HUES48 (cell line): Measurements from ENCODE around the gene IMMP2L.
A peak's percentile ranks its signal among the peaks of the same experiment; 100 is the strongest.

ENCODE experiments used
- H3K27ac ChIP-seq: one replicate; pipeline ENCODE4 v1.7.0; 2013; ENCODE audit warnings: low read depth, low read length, inconsistent platforms
- H3K27me3 ChIP-seq: 2 replicates; pipeline ENCODE4 v1.6.1; 2013; ENCODE audit warnings: mild to moderate bottlenecking, low read length; ENCODE audit not compliant: control insufficient read depth, insufficient read depth
- H3K36me3 ChIP-seq: 2 replicates; pipeline ENCODE4 v1.6.1; 2013; ENCODE audit warnings: low read length; ENCODE audit not compliant: control insufficient read depth, insufficient read depth
- H3K4me1 ChIP-seq: 2 replicates; pipeline ENCODE4 v1.6.1; 2013; ENCODE audit warnings: mild to moderate bottlenecking, low read length; ENCODE audit not compliant: control insufficient read depth, insufficient read depth
- H3K4me3 ChIP-seq: 2 replicates; pipeline ENCODE4 v1.5.1; 2013; ENCODE audit warnings: mild to moderate bottlenecking, low read depth, low read length
- H3K9ac ChIP-seq: 2 replicates; pipeline ENCODE4 v1.6.1; 2013; ENCODE audit warnings: mild to moderate bottlenecking, low read depth, low read length, moderate library complexity
- H3K9me3 ChIP-seq: 2 replicates; pipeline ENCODE4 v1.6.1; 2013; ENCODE audit warnings: low read length; ENCODE audit not compliant: control insufficient read depth, insufficient read depth

IMMP2L gene

DNA sequence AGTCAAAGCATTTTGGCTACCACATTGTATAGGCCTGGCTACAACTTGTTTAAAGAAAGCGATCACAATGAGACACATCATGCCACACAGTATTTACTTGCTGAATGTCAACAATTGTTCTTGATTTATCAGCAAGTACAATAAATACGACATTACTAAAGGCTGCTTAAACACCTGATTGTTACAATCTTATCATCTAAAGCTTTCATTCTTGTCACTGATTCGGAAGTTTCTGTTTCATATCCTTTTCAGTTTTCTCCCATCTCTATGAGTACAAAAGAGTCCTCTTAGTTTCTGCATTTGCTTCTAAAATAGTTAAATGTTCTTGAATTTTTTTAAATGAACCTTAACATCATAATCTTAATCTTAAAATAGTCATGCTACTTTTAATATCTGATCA lies 599.5 kb downstream of the IMMP2L start:
- Histone ChIP-seq H3K4me1 (no peaks in the 10 kb centered on the region), H3K36me3 (no peaks in the 10 kb centered on the region), H3K9me3 (no peaks in the 10 kb centered on the region), H3K27ac (no peak overlapping the region), H3K4me3 (no peak overlapping the region), H3K27me3 (no peaks in the 10 kb centered on the region), H3K9ac (no peak overlapping the region)

DNA sequence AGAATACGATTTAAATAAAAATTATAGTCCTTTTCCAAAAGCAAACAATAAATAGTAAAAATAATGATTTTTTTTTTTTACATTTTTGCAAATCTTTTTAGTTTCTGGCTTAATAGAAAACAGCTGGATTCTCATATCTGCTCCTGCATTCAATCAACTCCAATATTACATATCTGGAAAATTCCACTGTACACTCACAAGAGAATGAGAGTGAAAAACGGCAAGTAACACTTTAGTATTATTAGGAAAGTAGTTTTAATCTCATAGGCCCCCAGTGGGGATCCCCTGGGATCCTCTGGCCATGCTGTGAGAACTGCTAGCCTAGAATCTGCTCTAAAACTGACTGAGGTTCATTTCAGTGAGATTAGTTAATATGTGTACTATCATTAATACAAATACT lies 599.9 kb downstream of the IMMP2L start:
- no peak overlapping the region for H3K9ac ChIP-seq
- H3K36me3 ChIP-seq = no peaks in the 10 kb centered on the region
- H3K4me3 ChIP-seq = no peak overlapping the region
- no peaks in the 10 kb centered on the region for H3K9me3 ChIP-seq
- H3K4me1 ChIP-seq = no peaks in the 10 kb centered on the region
- H3K27me3 ChIP-seq = no peaks in the 10 kb centered on the region
- no peak overlapping the region for H3K27ac ChIP-seq

DNA sequence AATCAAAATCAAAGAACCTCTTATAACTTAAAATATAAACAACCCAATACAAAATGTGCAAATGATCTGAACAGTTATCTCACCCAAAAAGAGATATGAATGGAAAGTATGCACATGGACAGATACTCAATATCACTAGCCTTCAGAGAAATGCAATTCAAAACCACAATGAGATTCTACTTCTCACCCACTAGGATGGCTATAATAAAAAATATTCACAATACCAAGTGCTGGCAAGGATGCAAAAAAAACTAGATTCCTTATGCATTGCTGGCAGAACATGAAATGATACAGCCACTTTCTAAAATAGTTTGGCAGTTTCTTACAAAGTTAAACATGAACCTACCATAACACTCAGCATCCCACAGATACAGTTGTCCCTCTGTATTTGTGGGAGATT lies 601.5 kb downstream of the IMMP2L start:
- Histone ChIP-seq H3K9me3 (no peaks in the 10 kb centered on the region), H3K36me3 (no peaks in the 10 kb centered on the region), H3K4me1 (no peaks in the 10 kb centered on the region), H3K27me3 (no peaks in the 10 kb centered on the region), H3K27ac (no peak overlapping the region), H3K9ac (no peak overlapping the region), H3K4me3 (no peak overlapping the region)

DNA sequence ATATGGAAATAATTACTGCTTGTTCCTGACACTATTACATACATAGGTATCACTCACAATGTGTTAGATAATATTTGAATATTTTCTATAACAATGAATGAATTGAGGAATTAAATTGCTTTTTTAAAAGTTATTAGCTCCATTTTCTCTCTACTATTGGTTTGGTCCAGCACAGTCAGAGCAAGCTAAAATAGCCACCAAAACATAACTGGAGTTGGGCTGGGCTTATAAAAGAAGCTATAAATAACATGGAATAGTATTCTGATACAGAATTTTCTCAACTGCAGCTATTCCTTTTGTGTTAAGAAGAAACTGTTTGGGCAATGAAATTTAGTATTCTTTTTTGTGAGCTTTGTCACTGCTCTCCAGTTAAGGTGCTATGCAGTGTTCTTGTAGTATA lies 614.0 kb downstream of the IMMP2L start:
- H3K27ac ChIP-seq = no peak overlapping the region
- H3K27me3 ChIP-seq = no peaks in the 10 kb centered on the region
- H3K4me1 ChIP-seq = peaks cover 18% of the 10 kb centered on the region
- H3K9me3 ChIP-seq = no peaks in the 10 kb centered on the region
- H3K4me3 ChIP-seq = no peak overlapping the region
- no peaks in the 10 kb centered on the region for H3K36me3 ChIP-seq
- no peak overlapping the region for H3K9ac ChIP-seq

DNA sequence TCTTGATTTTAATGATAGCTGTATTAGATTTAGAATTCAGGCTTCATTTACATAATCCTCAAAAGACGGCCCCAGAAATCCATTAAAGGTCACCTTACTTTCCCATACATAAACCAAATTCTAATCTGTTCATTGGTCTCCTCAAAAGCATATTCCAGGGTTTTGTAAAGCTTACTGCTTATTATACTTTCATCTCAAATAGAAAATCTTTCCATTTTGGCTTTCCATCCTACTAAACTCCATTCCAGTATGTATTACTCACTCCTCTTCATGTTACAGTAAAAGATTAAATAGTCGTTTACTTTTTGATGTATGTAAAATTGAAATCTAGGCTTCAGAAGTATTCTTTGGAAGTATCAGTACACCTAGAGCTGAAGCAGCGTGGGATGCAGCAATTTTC lies 614.9 kb downstream of the IMMP2L start:
- no peak overlapping the region for H3K9ac ChIP-seq
- no peaks in the 10 kb centered on the region for H3K36me3 ChIP-seq
- H3K27me3 ChIP-seq = no peaks in the 10 kb centered on the region
- H3K9me3 ChIP-seq = no peaks in the 10 kb centered on the region
- H3K4me3 ChIP-seq = no peak overlapping the region
- H3K27ac ChIP-seq = no peak overlapping the region
- peaks cover 18% of the 10 kb centered on the region for H3K4me1 ChIP-seq

DNA sequence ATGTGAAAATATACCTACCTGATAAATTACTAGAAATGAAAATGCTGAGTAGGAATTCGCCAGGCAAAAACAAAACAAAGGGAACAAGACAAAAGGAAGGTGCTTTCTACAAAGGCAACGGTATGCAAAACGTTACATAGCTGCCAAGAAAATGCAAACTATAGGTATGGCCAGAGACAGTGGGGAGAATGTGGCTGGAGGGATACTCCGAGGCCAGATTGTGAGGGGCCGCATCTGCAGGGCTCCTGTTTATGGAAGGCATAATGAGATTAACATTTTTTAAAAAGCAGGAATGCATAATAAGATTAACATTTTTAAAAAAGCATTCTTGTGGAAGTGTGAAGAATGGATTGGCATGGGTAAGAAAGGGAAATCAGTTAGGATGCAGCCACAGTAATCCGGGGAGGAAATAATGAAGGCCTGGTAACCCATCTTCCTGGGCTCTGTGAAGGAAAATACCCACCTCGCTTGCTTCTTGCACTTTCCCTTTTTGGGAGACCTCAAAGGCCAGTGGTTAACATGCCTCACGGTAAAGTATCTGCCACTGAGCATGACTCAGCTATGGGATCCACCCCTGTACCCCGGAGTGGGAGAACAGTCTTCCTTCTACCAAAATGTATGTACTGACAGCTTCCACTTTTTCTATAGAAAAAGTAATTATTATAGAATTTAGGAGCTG lies 617.2 kb downstream of the IMMP2L start:
- no peaks in the 10 kb centered on the region for H3K9me3 ChIP-seq
- H3K27ac ChIP-seq = peak overlapping the region; percentile 50
- peaks cover 18% of the 10 kb centered on the region for H3K4me1 ChIP-seq
- 0 out of 2 replicates have a peak overlapping the region, but pooled peaks have one; percentile 14 for H3K9ac ChIP-seq
- H3K36me3 ChIP-seq = no peaks in the 10 kb centered on the region
- no peak overlapping the region for H3K4me3 ChIP-seq
- no peaks in the 10 kb centered on the region for H3K27me3 ChIP-seq

DNA sequence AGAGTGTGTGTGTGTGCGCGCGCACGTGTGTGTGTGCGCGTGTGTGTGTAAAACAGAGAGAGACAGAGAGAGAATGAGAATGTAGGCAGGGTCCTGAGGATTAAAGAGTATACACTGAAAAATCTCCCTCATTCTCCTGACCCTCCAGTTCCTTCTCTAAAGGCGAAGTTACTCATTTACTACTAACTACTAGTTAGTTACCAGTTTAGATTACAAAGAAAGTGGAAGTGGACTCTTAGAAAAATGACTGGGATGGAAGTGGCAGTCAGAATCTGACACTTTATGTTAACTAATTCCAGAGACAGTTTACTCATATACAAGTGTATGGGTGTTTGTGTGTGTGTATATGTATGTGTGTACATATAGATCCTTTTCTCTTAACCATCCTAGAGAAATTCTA lies 617.8 kb downstream of the IMMP2L start:
- Histone ChIP-seq H3K36me3 (no peaks in the 10 kb centered on the region), H3K9me3 (no peaks in the 10 kb centered on the region), H3K9ac (no peak overlapping the region), H3K27ac (no peak overlapping the region), H3K4me1 (peaks cover 18% of the 10 kb centered on the region), H3K4me3 (no peak overlapping the region), H3K27me3 (no peaks in the 10 kb centered on the region)

DNA sequence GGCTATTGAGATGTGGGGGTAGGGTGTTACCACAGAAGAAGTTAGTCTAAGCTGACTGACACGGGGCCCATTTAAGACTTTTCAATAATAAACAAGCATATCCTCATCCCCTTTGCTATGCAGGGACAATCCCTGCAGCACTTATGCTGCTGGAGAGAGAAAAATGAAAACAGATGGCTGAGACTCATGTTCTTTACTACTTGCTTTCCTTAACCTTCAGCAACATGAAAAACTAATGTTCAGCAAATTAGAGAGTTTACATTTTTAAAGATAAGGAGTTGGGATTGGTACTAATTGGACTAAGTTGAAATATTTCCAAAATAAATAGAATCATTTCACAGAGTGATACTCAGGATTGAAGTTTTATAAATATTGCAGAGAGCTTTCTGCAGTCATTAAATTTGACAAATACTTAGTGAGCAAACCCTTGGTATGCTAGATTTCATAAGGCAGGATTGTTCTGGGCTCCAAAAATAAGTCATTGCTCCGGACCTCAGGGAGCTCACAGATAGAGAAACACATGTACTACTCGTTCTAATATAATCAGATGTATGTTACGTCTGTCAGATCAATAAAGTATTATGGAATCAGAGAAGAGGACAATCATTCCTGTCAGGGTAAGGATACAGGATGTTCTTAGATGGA lies 618.5 kb downstream of the IMMP2L start:
- Histone ChIP-seq H3K27ac (no peak overlapping the region), H3K27me3 (no peaks in the 10 kb centered on the region), H3K9ac (no peak overlapping the region), H3K4me1 (peaks cover 18% of the 10 kb centered on the region), H3K9me3 (no peaks in the 10 kb centered on the region), H3K4me3 (no peak overlapping the region), H3K36me3 (no peaks in the 10 kb centered on the region)

DNA sequence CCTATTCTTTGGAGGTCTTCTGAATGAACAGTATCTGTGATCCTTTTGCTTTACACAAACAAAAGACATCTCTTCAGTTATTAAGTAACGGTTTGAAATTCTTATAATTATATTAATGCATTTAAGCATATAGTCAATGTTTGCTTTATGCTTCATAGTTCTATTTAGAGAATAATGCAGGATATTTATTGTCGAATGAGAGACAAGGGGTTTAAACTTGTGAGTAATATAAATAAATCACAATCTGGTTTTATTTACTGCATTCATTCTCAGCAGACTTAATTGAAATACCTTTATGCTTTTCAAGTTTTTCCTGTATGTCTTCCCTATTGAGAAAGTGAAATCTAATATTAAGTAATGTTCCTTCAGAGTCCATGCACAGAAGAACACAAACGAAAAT lies 620.9 kb downstream of the IMMP2L start:
- Histone ChIP-seq H3K9me3 (no peaks in the 10 kb centered on the region), H3K27ac (no peak overlapping the region), H3K4me3 (no peak overlapping the region), H3K36me3 (no peaks in the 10 kb centered on the region), H3K9ac (no peak overlapping the region), H3K4me1 (peaks cover 18% of the 10 kb centered on the region), H3K27me3 (no peaks in the 10 kb centered on the region)

DNA sequence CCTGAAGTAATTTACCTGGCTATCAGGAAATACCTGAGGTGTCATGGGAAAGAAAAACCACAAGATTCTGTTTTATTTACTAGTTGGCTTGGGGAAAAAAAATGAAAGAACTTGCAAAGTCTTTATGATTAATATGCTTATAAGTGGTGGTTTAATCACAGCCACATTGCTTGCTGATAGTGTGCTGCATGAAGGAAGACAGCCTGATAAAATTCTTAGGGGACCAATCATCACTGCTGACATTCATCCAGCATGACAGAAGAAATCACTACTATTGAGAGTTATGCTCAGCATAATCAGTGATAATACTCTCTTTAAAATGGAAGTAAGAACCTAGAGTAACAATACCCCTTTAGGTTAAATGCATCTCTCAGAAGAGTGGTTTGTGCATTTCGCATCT lies 621.5 kb downstream of the IMMP2L start:
- H3K4me1 ChIP-seq = peaks cover 14% of the 10 kb centered on the region
- no peak overlapping the region for H3K4me3 ChIP-seq
- no peaks in the 10 kb centered on the region for H3K27me3 ChIP-seq
- no peaks in the 10 kb centered on the region for H3K9me3 ChIP-seq
- no peak overlapping the region for H3K27ac ChIP-seq
- H3K9ac ChIP-seq = no peak overlapping the region
- no peaks in the 10 kb centered on the region for H3K36me3 ChIP-seq

DNA sequence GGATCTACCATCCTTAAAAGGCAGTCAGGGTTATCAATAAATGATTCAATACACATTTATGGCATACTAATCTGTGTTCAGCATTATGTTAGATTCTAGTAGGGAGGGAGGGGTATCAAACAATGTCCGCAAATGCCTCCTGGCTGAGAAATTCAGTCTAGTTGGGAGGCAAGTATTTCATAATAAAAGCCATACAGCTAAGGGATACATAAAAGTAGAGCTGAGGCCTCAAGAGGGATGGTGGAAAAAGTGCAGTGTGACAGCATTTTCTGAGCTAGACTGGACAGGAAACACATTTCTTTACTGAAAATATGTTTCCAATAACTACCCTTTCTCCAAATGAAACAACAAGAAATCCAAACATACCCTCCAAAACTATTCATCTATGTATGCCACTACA lies 624.1 kb downstream of the IMMP2L start:
- no peaks in the 10 kb centered on the region for H3K9me3 ChIP-seq
- H3K9ac ChIP-seq = no peak overlapping the region
- no peaks in the 10 kb centered on the region for H3K36me3 ChIP-seq
- no peaks in the 10 kb centered on the region for H3K27me3 ChIP-seq
- H3K4me1 ChIP-seq = no peaks in the 10 kb centered on the region
- no peak overlapping the region for H3K4me3 ChIP-seq
- no peak overlapping the region for H3K27ac ChIP-seq
